Measurements from ENCODE around the gene TCERG1L. TPM values are rescaled to one million over a fixed set of nuclear protein-coding genes. Genes with fewer than 3 reads are reported as not detected.

TCERG1L gene
- polyA plus RNA-seq, 1 of the 3 experiments (the other 2 are of a cell fraction), result not detected

DNA sequence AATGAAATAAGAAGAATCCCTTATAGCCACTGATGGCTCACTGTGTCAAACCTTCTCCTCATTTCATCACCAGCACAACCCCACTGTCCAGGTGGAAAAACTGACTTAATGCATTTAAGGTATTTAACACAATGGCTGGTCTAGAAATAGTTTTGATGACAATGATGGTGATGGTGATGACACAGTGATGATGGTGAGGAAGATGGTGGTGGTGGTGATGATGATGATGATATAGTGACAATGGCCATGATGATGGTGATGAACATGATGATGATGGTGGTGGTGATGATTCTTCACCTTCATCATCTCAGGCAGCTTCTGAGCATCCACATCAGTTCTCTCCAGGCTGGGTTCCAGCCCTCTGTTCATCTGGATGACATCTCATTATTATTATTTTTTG, 186.6 kb downstream of the TCERG1L start:
- Histone ChIP-seq H2AFZ (ENCODE audit: low read depth) (no peak overlapping the region), H3K4me1 (ENCODE audit: control insufficient read depth in 1 of 2, insufficient read depth in 2 of 2, low read depth in 1 of 2, low read length in 1 of 2) (peaks cover 0 to 12% of the 10 kb centered on the region in 2 experiments; a peak in 1 of 4 replicates), H3K36me3 (replicated peaks in 1 of 2; ENCODE audit: control insufficient read depth in 1 of 2, insufficient read depth in 2 of 2, low read length in 1 of 2) (no peaks in the 10 kb centered on the region), H3K27ac (ENCODE audit: low read depth in 2 of 2, low read length in 1 of 2) (no peak overlapping the region), H3F3A (replicated peaks; ENCODE audit: insufficient read depth) (no peaks in the 10 kb centered on the region), H3K4me3 (ENCODE audit: low read depth in 2 of 2, low read length in 1 of 2) (no peak overlapping the region), H4K20me1 (ENCODE audit: insufficient read depth) (no peaks in the 10 kb centered on the region), H3K27me3 (ENCODE audit: insufficient read depth) (no peaks in the 10 kb centered on the region), H3K4me2 (no peak overlapping the region), H3K9me2 (no peaks in the 10 kb centered on the region), H3K9me3 (no peaks in the 10 kb centered on the region), H3K79me2 (ENCODE audit: insufficient read depth) (no peaks in the 10 kb centered on the region), H3K9ac (no peak overlapping the region)
- ChIA-PET CTCF (no interaction called here), POLR2A (no interaction called here)
- DNase-seq, result no peak
- TF ChIP-seq, protein P1, sequence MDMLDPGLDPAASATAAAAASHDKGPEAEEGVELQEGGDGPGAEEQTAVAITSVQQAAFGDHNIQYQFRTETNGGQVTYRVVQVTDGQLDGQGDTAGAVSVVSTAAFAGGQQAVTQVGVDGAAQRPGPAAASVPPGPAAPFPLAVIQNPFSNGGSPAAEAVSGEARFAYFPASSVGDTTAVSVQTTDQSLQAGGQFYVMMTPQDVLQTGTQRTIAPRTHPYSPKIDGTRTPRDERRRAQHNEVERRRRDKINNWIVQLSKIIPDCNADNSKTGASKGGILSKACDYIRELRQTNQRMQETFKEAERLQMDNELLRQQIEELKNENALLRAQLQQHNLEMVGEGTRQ (IDR thresholded peaks at IDR 0.05; ENCODE audit: borderline replicate concordance, low read depth, low read length), result no peak
- TF ChIP-seq SMC3 (IDR thresholded peaks at IDR 0.05; ENCODE audit: low read depth, low read length) (no peak), NFIC (IDR thresholded peaks at IDR 0.05; ENCODE audit: borderline replicate concordance) (no peak), TCF12 (IDR thresholded peaks at IDR 0.05) (no peak), FOXJ3 (CRISPR knock-in tag; IDR thresholded peaks at IDR 0.05) (no peak), FOSL2 (IDR thresholded peaks at IDR 0.05; ENCODE audit: borderline replicate concordance, low read depth) (no peak), GABPA (IDR thresholded peaks at IDR 0.05; ENCODE audit: low read depth) (no peak), NRF1 (IDR thresholded peaks at IDR 0.05; ENCODE audit: low read depth, low read length) (no peak), POLR2AphosphoS5 (IDR thresholded peaks at IDR 0.05; ENCODE audit: low read depth, low read length) (no peak), SIN3A (IDR thresholded peaks at IDR 0.05; ENCODE audit: borderline replicate concordance, low read depth, low read length) (no peak), RCOR1 (IDR thresholded peaks at IDR 0.05; ENCODE audit: low read length) (no peak), JUND (IDR thresholded peaks at IDR 0.05) (no peak)
- TF ChIP-seq, protein P2, sequence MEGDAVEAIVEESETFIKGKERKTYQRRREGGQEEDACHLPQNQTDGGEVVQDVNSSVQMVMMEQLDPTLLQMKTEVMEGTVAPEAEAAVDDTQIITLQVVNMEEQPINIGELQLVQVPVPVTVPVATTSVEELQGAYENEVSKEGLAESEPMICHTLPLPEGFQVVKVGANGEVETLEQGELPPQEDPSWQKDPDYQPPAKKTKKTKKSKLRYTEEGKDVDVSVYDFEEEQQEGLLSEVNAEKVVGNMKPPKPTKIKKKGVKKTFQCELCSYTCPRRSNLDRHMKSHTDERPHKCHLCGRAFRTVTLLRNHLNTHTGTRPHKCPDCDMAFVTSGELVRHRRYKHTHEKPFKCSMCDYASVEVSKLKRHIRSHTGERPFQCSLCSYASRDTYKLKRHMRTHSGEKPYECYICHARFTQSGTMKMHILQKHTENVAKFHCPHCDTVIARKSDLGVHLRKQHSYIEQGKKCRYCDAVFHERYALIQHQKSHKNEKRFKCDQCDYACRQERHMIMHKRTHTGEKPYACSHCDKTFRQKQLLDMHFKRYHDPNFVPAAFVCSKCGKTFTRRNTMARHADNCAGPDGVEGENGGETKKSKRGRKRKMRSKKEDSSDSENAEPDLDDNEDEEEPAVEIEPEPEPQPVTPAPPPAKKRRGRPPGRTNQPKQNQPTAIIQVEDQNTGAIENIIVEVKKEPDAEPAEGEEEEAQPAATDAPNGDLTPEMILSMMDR (IDR thresholded peaks at IDR 0.05), result no peak

DNA sequence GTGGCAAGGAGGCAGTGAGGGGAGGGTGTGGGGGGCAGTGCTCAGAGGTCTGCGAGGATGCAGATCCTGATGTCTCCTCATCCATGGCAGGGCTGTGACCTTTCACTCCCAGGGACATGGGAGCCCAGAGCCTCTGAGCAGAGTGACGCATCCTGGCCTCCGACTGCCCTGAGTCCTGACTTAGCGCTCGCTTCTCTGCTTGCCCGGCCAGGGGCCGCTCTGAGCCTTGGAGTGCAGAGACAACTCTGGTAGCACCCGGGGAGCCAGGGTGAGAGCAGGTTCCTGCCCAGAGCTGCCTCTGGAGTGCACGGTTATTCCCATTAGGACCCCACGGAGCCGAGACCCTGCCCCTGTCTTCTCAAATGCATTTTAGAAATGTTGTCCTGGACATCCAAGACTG, 188.0 kb downstream of the TCERG1L start:
- CTCF ChIA-PET, result no interaction called here
- H3K9me3 ChIP-seq, result no peaks in the 10 kb centered on the region
- POLR2A ChIA-PET, result no interaction called here
- no peak overlapping the region for H3K9ac ChIP-seq
- H3K4me3 ChIP-seq (ENCODE audit: low read depth in 2 of 2, low read length in 1 of 2), result no peak overlapping the region
- no peak overlapping the region for H2AFZ ChIP-seq (ENCODE audit: low read depth)
- no peak for DNase-seq
- H3K79me2 ChIP-seq (ENCODE audit: insufficient read depth), result no peaks in the 10 kb centered on the region
- no peaks in the 10 kb centered on the region for H3K27me3 ChIP-seq (ENCODE audit: insufficient read depth)
- H3K9me2 ChIP-seq, result no peaks in the 10 kb centered on the region
- no peak overlapping the region for H3K4me2 ChIP-seq
- TF ChIP-seq, protein P3, sequence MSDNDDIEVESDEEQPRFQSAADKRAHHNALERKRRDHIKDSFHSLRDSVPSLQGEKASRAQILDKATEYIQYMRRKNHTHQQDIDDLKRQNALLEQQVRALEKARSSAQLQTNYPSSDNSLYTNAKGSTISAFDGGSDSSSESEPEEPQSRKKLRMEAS (IDR thresholded peaks at IDR 0.05; ENCODE audit: low read depth), result no peak
- TF ChIP-seq MXI1 (IDR thresholded peaks at IDR 0.05; ENCODE audit: low read depth, low read length) (no peak), TAF1 (IDR thresholded peaks at IDR 0.05; ENCODE audit: borderline replicate concordance, low read depth, low read length) (no peak), RAD21 (IDR thresholded peaks at IDR 0.05; ENCODE audit: low read length) (no peak), YY1 (IDR thresholded peaks at IDR 0.05; ENCODE audit: low read depth) (no peak), REST (IDR thresholded peaks at IDR 0.05; ENCODE audit: low read depth, low read length) (no peak), GABPA (IDR thresholded peaks at IDR 0.05; ENCODE audit: low read depth) (no peak), SIN3A (IDR thresholded peaks at IDR 0.05; ENCODE audit: borderline replicate concordance, low read depth, low read length) (no peak), POLR2AphosphoS5 (IDR thresholded peaks at IDR 0.05; ENCODE audit: low read depth, low read length) (no peak), SMC3 (IDR thresholded peaks at IDR 0.05; ENCODE audit: low read depth, low read length) (no peak), FOSL2 (IDR thresholded peaks at IDR 0.05; ENCODE audit: borderline replicate concordance, low read depth) (no peak), RFX5 (IDR thresholded peaks at IDR 0.05; ENCODE audit: low read length) (no peak), TCF12 (IDR thresholded peaks at IDR 0.05) (no peak), TEAD4 (IDR thresholded peaks at IDR 0.05; ENCODE audit: borderline replicate concordance, insufficient read depth) (no peak), EZH2phosphoT487 (IDR thresholded peaks at IDR 0.05; ENCODE audit: borderline replicate concordance, low read depth) (no peak)
- TF ChIP-seq, protein P1 (IDR thresholded peaks at IDR 0.05; ENCODE audit: borderline replicate concordance, low read depth, low read length), result no peak
- H4K20me1 ChIP-seq (ENCODE audit: insufficient read depth), result no peaks in the 10 kb centered on the region
- H3K27ac ChIP-seq (ENCODE audit: low read depth in 2 of 2, low read length in 1 of 2), result no peak overlapping the region
- H3K36me3 ChIP-seq (replicated peaks in 1 of 2; ENCODE audit: control insufficient read depth in 1 of 2, insufficient read depth in 2 of 2, low read length in 1 of 2), result no peaks in the 10 kb centered on the region
- 35% methylated on average over 5 of the region's 11 CpGs for WGBS (ENCODE audit: low lambda C conversion rate)
- H3K4me1 ChIP-seq (ENCODE audit: control insufficient read depth in 1 of 2, insufficient read depth in 2 of 2, low read depth in 1 of 2, low read length in 1 of 2), result peaks cover 0 to 12% of the 10 kb centered on the region in 2 experiments; a peak in 1 of 4 replicates
- no peaks in the 10 kb centered on the region for H3F3A ChIP-seq (replicated peaks; ENCODE audit: insufficient read depth)
